PFSK-1 (cell line): ENCODE data around the gene SAMD4A.

Source experiments
- POLR2AphosphoS5 ChIP-seq: IDR thresholded peaks from 2 replicates; pipeline ENCODE4 v1.6.1; 2012; ENCODE audit warnings: low read depth, mild to moderate bottlenecking, control low read depth, low read length, moderate library complexity
- SIN3A ChIP-seq: IDR thresholded peaks from 2 replicates; pipeline ENCODE4 v1.6.1; 2012; ENCODE audit warnings: mild to moderate bottlenecking, low read length, moderate library complexity, borderline replicate concordance; ENCODE audit not compliant: insufficient read depth
- TAF1 ChIP-seq: IDR thresholded peaks from 2 replicates; pipeline ENCODE4 v1.6.1; 2012; ENCODE audit warnings: low read length, control low read depth, borderline replicate concordance; ENCODE audit not compliant: insufficient read depth
- TF ChIP-seq, protein P1 (sequence below), 2 experiments: IDR thresholded peaks; 2 replicates each; pipeline versions ENCODE4 v1.6.1 to v1.8.0; 2011 to 2012; ENCODE audit warnings: low read depth in 2 of 2, low read length in 2 of 2, control low read depth in 1 of 2, inconsistent platforms in 1 of 2, mild to moderate bottlenecking in 1 of 2, moderate library complexity in 1 of 2; ENCODE audit not compliant: insufficient read depth in 1 of 2

DNA sequence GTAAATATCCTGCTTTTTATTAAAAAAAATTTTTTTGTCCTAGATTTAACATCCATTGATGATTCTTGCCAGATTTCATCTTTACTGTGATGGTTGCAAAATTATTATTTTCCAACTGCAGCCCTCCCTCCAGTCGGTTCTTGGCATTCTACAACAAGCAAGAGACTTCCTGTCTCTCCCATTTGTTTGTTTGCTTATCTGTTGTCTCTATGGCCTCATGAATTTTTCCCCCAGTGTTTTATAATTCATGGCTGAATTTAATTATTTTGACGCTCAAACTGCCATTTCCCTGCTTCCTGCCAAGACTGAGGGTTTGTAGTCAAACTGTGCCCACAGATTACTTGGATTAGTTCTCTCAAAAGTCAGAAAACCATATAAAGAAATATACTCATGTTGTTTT is 31.3 kb upstream of the SAMD4A start:
- no peak for TF ChIP-seq SIN3A
- TF ChIP-seq TAF1, result no peak
- no peak for TF ChIP-seq POLR2AphosphoS5
- TF ChIP-seq, protein P1, sequence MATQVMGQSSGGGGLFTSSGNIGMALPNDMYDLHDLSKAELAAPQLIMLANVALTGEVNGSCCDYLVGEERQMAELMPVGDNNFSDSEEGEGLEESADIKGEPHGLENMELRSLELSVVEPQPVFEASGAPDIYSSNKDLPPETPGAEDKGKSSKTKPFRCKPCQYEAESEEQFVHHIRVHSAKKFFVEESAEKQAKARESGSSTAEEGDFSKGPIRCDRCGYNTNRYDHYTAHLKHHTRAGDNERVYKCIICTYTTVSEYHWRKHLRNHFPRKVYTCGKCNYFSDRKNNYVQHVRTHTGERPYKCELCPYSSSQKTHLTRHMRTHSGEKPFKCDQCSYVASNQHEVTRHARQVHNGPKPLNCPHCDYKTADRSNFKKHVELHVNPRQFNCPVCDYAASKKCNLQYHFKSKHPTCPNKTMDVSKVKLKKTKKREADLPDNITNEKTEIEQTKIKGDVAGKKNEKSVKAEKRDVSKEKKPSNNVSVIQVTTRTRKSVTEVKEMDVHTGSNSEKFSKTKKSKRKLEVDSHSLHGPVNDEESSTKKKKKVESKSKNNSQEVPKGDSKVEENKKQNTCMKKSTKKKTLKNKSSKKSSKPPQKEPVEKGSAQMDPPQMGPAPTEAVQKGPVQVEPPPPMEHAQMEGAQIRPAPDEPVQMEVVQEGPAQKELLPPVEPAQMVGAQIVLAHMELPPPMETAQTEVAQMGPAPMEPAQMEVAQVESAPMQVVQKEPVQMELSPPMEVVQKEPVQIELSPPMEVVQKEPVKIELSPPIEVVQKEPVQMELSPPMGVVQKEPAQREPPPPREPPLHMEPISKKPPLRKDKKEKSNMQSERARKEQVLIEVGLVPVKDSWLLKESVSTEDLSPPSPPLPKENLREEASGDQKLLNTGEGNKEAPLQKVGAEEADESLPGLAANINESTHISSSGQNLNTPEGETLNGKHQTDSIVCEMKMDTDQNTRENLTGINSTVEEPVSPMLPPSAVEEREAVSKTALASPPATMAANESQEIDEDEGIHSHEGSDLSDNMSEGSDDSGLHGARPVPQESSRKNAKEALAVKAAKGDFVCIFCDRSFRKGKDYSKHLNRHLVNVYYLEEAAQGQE (IDR thresholded peaks at IDR 0.05; ENCODE audit: insufficient read depth in 1 of 2, low read depth in 2 of 2, low read length in 2 of 2), result no peak
